Measurements from ENCODE around the gene PRKAR2B. TPM values are rescaled to one million over a fixed set of nuclear protein-coding genes. Genes with fewer than 3 reads are reported as not detected.

The PRKAR2B gene
- total RNA-seq (2014; rRNA removed; shearing (Covaris generic)): 1.0 and 3.2 TPM in 2 replicates
- polyA plus RNA-seq (2016; fragmentation: Nextera tagmentation; extraction: Ambion mirVana): 0.81 and 0.89 TPM in 2 replicates

DNA sequence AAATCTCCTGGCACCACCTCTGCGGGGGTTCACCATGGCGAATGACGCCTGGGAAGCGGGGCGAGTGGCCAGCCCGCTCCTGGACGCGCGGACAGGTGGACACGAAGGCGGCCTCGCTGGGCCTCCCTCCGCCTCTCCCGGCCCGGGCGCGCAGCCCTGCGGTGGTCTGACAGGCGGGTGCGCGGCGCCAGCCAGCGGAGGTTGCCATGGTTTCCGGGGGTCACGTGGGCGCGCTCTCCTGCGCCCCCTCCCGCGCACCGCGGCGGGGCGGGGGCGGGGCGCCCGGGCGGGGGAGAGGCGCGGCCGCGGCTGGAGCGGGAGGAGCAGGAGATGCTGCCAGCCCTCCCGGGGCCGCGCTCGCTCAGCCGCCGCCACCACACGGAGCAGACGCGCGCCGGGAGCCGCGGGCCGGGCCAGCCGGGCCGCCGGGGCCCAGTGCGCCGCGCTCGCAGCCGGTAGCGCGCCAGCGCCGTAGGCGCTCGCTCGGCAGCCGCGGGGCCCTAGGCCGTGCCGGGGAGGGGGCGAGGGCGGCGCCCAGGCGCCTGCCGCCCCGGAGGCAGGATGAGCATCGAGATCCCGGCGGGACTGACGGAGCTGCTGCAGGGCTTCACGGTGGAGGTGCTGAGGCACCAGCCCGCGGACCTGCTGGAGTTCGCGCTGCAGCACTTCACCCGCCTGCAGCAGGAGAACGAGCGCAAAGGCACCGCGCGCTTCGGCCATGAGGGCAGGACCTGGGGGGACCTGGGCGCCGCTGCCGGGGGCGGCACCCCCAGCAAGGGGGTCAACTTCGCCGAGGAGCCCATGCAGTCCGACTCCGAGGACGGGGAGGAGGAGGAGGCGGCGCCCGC is at the start of gene PRKAR2B:
TSS of gene PRKAR2B (plus strand) at position 359 of the 848 bp plus-strand sequence. CDS start at position 562, 203 bp downstream.
- Histone ChIP-seq H3K9ac (peak within 1 kb of the TSS; percentile 38; the same call in 1 of the 2 replicates), H3K4me2 (ENCODE audit: unreplicated experiment) (peak within 1 kb of the TSS; percentile 93), H3F3A (ENCODE audit: insufficient read depth) (peaks cover 14% of the 10 kb centered on the region; the same call in 1 of the 2 replicates), H3K79me2 (ENCODE audit: insufficient read depth) (no peaks in the 10 kb centered on the region), H3K36me3 (ENCODE audit: low read depth) (no peaks in the 10 kb centered on the region), H3K27me3 (replicated peaks; ENCODE audit: insufficient read depth) (no peaks in the 10 kb centered on the region), H3K9me3 (ENCODE audit: low read depth) (no peaks in the 10 kb centered on the region), H3K27ac (no peak within 1 kb of the TSS), H3K4me3 (peak within 1 kb of the TSS; percentile 76), H3K4me1 (ENCODE audit: insufficient read depth) (peaks cover 6% of the 10 kb centered on the region; the same call in 1 of the 2 replicates), H4K20me1 (ENCODE audit: insufficient read depth) (no peaks in the 10 kb centered on the region), H3K9me2 (ENCODE audit: insufficient read depth) (no peaks in the 10 kb centered on the region), H2AFZ (peak within 1 kb of the TSS; percentile 83)
- 1 to 2% methylated on average over 42 to 57 of the region's 110 CpGs for WGBS, 2 experiments (ENCODE audit: low coverage in 1 of 2, low lambda C conversion rate in 2 of 2, missing lambda C conversion rate in 2 of 2)
- DNase-seq: peak; percentile 71
- in situ Hi-C loops (cut with MboI): no loop called here
- TF ChIP-seq EZH2 (IDR thresholded peaks at IDR 0.05; ENCODE audit: insufficient read depth, poor library complexity, severe bottlenecking) (no peak), EZH2phosphoT487 (IDR thresholded peaks at IDR 0.05; ENCODE audit: insufficient read depth, low read depth) (no peak)

DNA sequence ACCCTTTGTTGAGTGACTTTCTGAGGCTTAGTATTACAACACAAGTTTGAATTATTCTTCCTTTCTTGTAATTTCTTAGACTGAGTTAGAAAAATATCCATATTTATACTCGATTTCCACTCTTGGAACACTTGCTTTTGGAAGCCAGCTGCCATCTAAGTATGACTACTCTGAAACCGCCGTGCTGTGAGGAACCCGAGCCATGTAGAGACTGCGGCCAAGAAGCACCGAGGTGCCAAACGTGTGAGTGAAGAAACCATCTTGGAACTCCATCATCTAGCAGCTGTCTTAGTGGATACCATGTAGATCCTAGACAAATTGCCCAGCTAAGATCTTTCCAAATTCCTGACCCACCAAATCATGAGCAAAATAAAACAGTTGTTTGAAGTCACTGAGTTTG is 49.7 kb upstream of the PRKAR2B start:
- in situ Hi-C loops (cut with MboI): no loop called here
- DNase-seq: no peak
- TF ChIP-seq EZH2 (IDR thresholded peaks at IDR 0.05; ENCODE audit: insufficient read depth, poor library complexity, severe bottlenecking): no peak
- no peak for TF ChIP-seq EZH2phosphoT487 (IDR thresholded peaks at IDR 0.05; ENCODE audit: insufficient read depth, low read depth)
- Histone ChIP-seq H3K4me3 (no peak overlapping the region), H3K4me1 (ENCODE audit: insufficient read depth) (no peaks in the 10 kb centered on the region), H3K4me2 (ENCODE audit: unreplicated experiment) (no peak overlapping the region), H3K9me3 (ENCODE audit: low read depth) (no peaks in the 10 kb centered on the region), H3F3A (ENCODE audit: insufficient read depth) (no peaks in the 10 kb centered on the region), H3K36me3 (ENCODE audit: low read depth) (no peaks in the 10 kb centered on the region), H3K9me2 (ENCODE audit: insufficient read depth) (no peaks in the 10 kb centered on the region), H4K20me1 (ENCODE audit: insufficient read depth) (no peaks in the 10 kb centered on the region), H2AFZ (no peak overlapping the region), H3K9ac (no peak overlapping the region), H3K79me2 (ENCODE audit: insufficient read depth) (no peaks in the 10 kb centered on the region), H3K27me3 (replicated peaks; ENCODE audit: insufficient read depth) (no peaks in the 10 kb centered on the region), H3K27ac (no peak overlapping the region)
- 71 to 81% methylated on average over 7 of the region's 7 CpGs for WGBS, 2 experiments (ENCODE audit: low coverage in 1 of 2, low lambda C conversion rate in 2 of 2, missing lambda C conversion rate in 2 of 2)

DNA sequence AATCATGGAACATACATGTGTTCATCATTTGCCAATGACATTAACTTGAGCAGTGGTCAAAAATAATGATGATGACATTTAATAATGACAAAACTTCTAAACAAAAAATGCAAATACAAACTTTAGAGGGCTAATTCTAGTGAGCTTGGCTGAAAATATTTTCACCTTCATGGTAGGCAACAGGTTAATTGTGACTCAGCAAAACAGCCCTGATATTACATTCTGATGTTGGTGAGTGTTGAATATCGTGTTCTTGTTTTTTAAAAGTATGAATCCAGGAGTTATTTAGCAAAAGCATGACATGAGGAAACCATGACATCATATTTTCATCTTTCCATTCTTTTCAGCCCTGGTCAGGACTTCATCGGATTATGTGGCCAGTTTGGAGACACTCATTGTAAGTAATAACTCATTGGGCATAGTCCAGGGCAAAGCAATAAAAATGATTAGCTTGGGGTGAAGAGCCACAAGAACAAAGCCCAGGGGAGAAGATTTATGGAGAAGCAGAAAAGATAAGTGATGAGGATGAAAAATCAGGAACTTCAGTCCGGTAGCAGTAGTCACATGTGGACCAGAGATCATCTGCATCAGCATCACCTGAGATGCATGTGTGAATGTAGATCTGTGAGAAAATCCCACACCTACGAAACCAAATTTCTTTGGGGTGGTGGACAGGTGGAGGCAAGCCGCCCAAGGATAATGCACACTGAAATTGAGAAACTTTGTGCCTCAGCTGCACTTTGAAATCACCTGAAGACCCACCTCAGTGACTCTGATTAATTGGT is 46.8 kb upstream of the PRKAR2B start:
- Histone ChIP-seq H3K27me3 (replicated peaks; ENCODE audit: insufficient read depth) (no peaks in the 10 kb centered on the region), H3K4me2 (ENCODE audit: unreplicated experiment) (no peak overlapping the region), H3K79me2 (ENCODE audit: insufficient read depth) (no peaks in the 10 kb centered on the region), H3K4me3 (no peak overlapping the region), H4K20me1 (ENCODE audit: insufficient read depth) (no peaks in the 10 kb centered on the region), H3K9ac (no peak overlapping the region), H3K36me3 (ENCODE audit: low read depth) (no peaks in the 10 kb centered on the region), H3F3A (ENCODE audit: insufficient read depth) (no peaks in the 10 kb centered on the region), H3K4me1 (ENCODE audit: insufficient read depth) (no peaks in the 10 kb centered on the region), H3K9me3 (ENCODE audit: low read depth) (no peaks in the 10 kb centered on the region), H2AFZ (no peak overlapping the region), H3K9me2 (ENCODE audit: insufficient read depth) (no peaks in the 10 kb centered on the region), H3K27ac (no peak overlapping the region)
- in situ Hi-C loops (cut with MboI): no loop called here
- TF ChIP-seq EZH2 (IDR thresholded peaks at IDR 0.05; ENCODE audit: insufficient read depth, poor library complexity, severe bottlenecking): no peak
- TF ChIP-seq EZH2phosphoT487 (IDR thresholded peaks at IDR 0.05; ENCODE audit: insufficient read depth, low read depth): no peak
- DNase-seq: no peak
- WGBS, 2 experiments (ENCODE audit: low coverage in 1 of 2, low lambda C conversion rate in 2 of 2, missing lambda C conversion rate in 2 of 2): 48 to 52% methylated on average over 5 of the region's 5 CpGs

DNA sequence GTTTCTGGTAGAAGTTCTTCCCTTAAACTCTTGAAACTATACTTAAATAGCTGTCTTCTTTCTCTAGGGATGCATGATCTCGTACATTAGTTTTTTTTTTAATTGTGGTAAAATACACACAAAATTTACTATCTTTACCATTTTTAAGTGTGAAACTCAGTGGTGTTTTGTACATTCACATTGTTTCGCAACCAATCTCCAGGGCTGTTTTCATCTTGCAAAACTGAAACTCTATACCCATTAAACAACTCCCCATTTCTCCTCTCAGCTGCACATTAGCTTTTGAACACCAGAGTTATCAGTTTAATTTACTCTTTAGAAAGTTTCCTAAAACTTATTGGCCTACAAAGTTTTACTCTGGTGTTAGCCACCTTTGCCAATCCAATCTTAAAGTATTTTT is 45.5 kb upstream of the PRKAR2B start:
- H3K27ac ChIP-seq: no peak overlapping the region
- no peaks in the 10 kb centered on the region for H3F3A ChIP-seq (ENCODE audit: insufficient read depth)
- no peak for TF ChIP-seq EZH2 (IDR thresholded peaks at IDR 0.05; ENCODE audit: insufficient read depth, poor library complexity, severe bottlenecking)
- no peak for TF ChIP-seq EZH2phosphoT487 (IDR thresholded peaks at IDR 0.05; ENCODE audit: insufficient read depth, low read depth)
- no peak overlapping the region for H3K4me2 ChIP-seq (ENCODE audit: unreplicated experiment)
- DNase-seq: peak; percentile 4
- WGBS, 2 experiments (ENCODE audit: low coverage in 1 of 2, low lambda C conversion rate in 2 of 2, missing lambda C conversion rate in 2 of 2): 54 to 57% methylated on average over 2 of the region's 2 CpGs
- H2AFZ ChIP-seq: no peak overlapping the region
- no peaks in the 10 kb centered on the region for H3K79me2 ChIP-seq (ENCODE audit: insufficient read depth)
- no peaks in the 10 kb centered on the region for H3K4me1 ChIP-seq (ENCODE audit: insufficient read depth)
- H4K20me1 ChIP-seq (ENCODE audit: insufficient read depth): no peaks in the 10 kb centered on the region
- in situ Hi-C loops (cut with MboI): no loop called here
- no peaks in the 10 kb centered on the region for H3K9me3 ChIP-seq (ENCODE audit: low read depth)
- no peaks in the 10 kb centered on the region for H3K27me3 ChIP-seq (replicated peaks; ENCODE audit: insufficient read depth)
- no peaks in the 10 kb centered on the region for H3K36me3 ChIP-seq (ENCODE audit: low read depth)
- H3K4me3 ChIP-seq: no peak overlapping the region
- no peak overlapping the region for H3K9ac ChIP-seq
- H3K9me2 ChIP-seq (ENCODE audit: insufficient read depth): no peaks in the 10 kb centered on the region

Measured in GM23248 (cell line).